CD4-positive, alpha-beta T cell treated with Interleukin-6 for 4 hours (primary cell): ENCODE data around the gene IL22RA1.
A peak's percentile ranks its signal among the peaks of the same experiment; 100 is the strongest.

Experiments
- DNase-seq: peaks from one replicate; pipeline ENCODE4 v3.0.0-alpha.2; 2020; ENCODE audit warnings: mixed read lengths

IL22RA1 gene

DNA sequence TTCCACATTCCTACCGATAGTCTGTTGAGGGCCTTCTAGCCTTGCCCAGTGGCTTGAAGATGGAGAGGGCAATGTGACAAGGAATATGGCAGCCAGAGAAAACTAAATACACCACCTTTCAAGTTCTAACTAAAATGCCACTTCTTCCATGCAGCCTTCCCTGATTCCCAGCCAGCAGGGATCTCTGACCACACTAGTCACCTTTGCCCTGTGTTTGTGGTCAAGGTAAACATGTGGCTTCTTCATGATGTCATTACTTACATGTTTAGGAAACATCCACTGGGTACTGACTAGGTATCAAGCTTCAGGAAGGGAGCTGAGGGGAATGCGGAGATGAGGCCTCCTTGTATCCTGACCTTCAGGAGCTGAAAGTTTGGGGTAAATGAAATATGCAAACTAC lies 22.6 kb upstream of the IL22RA1 start:
- no peak for DNase-seq

GRCh38 chr1:24164004-24164403 lies 21.1 kb upstream of the IL22RA1 start:
- DNase-seq, result no peak

- DNase-seq, result no peak
Measured at GRCh38 chr1:24162201-24162600, 19.3 kb upstream of the IL22RA1 start.

GRCh38 chr1:24161270-24161669 lies 18.3 kb upstream of the IL22RA1 start:
- DNase-seq, result no peak

GRCh38 chr1:24159366-24159765 lies 16.4 kb upstream of the IL22RA1 start:
- no peak for DNase-seq

DNA sequence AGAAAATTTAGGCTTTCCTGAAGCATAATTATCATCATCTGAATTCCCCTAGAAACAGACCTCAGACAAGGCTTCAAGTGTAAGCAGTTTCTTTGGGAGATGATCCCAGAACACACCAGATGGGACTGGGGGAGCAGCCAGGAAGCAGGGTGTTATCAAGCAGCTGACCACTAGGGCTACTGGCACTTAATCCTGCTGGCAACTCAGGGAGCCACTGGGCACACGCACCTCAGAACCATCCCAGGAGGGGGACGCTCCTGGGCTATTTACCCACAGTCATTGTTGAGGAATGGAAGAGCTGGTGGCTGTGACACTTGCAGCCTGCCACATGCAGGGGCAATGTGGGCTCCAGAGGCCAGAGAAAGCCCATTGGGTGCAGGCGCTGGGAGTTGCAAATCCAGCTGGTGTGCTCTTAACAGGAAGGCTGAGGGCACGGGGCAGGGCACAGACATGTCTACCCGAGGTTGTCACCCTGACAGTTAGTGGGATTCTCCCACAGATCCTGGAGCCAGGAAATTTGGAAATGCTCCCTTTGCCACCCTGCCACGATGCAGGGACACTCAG lies 15.1 kb upstream of the IL22RA1 start:
- no peak for DNase-seq

GRCh38 chr1:24156542-24157260 lies 13.8 kb upstream of the IL22RA1 start:
- no peak for DNase-seq

GRCh38 chr1:24155011-24155782 lies 12.3 kb upstream of the IL22RA1 start:
- no peak for DNase-seq

DNA sequence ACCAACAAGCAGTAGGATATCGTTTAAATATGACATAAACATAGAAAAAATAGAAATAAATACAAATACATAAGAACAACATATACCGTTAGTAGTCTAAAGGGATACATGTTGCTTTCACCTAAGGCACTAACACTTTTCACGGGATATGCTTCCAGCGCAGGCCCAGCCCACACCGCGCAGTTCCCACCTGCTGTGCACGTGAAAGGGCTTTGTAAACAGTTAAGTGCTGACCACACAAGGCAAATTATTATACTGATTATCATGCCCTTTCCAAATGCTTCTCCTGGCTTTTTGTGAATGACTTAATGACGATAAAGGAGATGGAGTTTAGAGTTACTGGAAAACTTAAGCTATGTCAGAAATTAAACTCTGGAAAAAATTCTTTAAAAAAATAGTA lies 11.3 kb upstream of the IL22RA1 start:
- DNase-seq, result no peak

DNA sequence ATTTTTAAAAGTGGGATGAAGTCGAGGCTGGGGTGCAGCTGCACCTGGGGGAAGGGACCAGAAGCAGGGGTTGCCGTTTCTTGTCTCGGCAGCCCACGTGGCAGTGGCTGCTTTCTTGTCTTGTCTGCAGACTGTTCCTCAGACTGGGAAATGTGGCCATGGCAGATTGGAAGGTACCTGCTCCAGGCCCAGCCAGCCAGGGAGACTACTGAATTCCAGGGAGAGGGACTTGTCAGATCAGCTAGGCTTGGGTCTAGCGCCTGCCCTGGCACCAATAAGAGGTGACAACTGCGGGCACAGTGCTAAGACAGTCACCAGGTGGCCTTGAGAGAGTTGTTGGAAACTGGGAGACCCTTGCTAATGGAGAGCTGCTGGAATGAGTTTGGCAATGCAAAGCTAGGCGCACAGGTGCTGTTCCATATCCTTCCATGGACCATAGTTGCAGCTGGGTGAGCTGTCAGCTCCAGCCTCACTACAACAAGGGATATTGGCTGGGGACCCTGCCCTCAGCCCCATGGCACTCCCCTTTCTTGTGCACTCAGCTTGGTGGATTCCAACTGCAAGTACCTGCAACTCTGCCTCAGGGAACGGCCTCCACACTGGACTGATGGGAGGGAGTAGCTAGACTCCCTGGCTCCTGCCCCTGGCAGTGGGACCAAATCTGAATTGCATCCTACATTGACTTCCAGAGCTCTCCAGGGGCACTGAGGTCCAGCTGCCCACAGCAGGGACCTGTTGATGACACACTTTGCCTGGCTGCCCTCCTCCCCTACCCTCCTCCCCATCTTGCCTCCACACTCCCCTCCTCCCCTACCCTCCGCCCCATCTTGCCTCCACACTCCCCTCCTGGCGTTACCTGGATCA lies 9.9 kb upstream of the IL22RA1 start:
- no peak for DNase-seq

GRCh38 chr1:24151175-24151533 lies 8.2 kb upstream of the IL22RA1 start:
- DNase-seq, result no peak

GRCh38 chr1:24150234-24151174 lies 7.6 kb upstream of the IL22RA1 start:
- DNase-seq, result peak; percentile 87

DNA sequence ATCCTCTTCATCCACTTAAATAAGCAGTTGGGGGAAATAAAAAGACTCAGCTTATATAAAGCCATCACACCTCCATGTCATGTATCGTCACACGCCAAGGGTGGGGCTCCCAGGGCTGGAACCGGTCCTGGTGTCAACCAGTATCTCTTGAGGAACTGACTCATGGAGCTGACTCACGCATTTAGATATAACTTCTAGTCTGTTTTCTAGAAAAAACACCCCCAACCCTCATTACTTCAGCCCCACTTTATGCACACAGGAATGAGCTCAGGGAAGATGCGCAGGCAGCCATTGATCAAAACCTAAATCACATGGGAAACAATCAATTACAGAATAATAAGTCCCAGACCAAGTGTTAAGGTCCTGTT lies 6.9 kb upstream of the IL22RA1 start:
- DNase-seq, result peak; percentile 46

GRCh38 chr1:24147816-24148215 lies 4.9 kb upstream of the IL22RA1 start:
- DNase-seq, result no peak

DNA sequence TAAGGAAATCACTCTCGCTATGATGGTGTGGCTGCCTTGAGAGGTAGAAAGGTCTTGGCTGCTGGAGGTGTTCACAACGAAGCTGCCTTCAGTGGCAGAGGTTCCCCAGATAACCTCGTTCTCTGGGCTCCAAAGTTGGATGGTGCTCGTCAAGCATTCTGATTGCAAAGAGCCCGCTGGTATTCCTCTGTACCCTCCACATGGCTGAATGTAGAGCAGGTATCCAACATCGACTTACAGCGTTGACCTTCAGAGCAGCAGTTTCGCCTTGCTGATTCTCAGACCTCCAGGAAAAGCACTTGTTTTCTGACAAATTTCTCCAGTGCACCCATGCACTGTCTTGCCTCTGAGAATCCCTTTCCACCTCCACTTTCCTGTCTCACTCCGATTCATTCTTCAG lies 4.3 kb upstream of the IL22RA1 start:
- DNase-seq, result no peak

DNA sequence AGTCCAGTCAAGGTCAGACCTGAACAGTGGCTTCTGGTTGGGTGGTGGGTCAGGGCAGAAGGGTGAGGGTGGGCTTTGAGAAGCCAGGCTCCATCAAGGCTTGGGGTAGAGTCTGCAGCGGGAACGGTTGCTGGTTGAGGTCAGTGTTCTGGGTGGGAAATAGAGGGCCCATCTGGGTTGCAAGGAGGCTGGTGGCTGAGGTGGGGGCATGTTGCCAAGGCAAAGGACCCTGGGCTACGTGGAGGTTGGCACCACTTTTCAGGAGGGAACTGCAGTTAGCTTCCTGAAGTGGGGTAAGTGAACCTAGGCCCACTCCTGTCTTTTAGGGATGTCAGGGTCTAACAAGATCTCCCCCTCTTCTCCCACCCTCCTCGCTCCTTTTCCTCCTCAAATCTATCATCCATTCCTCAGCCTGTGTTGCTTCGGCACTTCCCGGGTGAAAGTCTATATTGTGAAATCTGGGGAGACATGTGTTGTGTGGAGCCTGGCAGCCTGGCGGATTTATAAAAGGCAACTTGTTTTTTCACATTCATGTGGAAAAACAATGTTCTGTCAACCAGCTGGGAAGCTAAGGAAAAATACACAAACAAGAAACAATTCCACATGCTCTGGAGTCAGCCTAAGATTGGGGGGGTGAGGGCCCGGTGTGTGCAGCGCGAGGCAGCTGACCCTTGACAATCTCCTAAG lies 1.5 kb downstream of the IL22RA1 start:
- no peak for DNase-seq

DNA sequence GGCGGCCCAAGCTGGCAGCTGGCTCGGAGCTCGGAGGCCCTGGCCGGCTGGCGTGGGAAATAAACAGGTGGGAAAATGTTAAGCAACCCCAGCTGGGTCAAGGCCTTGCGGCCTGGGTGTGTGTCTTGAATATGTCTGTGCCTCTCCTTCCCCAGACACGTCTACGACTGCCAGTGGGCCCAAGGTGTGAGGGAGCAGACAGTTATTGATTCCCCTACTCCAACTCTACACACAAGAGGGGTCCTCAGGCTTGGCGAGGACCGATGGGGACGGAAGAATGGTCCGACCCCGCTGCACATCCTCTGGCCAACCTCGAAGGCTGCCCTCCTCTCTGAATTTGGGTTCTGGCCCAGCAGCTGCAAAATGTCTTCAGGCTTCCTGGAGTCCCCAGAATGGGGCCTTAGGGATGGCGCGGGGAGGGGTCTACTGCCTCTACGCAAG lies 2.2 kb downstream of the IL22RA1 start:
- DNase-seq, result no peak

DNA sequence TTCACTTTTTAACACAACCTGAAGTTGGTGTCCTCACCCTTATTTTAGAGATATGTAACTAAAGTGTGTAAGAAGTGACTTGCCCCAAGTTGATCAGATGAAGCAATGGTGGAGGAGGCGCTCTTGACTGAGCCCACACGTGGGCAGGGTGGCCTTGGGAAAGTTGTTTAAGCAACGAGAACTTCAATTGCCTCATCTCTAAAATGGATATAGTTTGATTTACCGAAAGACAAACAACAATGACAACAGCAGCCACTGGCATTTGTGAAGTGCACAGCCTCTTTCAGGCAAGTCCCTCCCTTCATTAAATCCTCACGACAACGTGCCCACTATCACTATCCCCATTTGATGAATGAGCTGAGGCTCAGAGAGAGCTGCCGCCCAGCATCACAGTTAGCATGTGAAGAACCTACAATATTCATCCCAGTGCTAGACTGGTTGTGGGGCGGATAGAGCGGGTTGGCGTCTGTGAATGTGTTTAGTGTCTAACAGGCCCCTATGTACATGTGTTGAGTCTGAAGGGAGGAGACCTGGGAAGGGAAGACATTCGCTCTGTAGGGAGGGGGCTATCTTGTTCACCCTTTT lies 3.0 kb downstream of the IL22RA1 start:
- no peak for DNase-seq

DNA sequence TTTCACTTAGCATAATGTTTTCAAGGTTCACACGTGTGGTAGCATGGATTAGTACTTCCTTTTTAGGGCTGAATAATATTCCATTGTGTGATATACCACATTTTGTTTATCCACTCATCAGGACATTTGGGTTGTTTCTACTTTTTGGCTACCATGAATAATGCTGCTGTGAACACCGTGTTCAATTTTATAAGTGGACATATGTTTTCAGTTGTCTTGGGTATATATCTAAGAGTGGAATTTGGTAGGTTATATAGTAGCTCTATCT lies 3.8 kb downstream of the IL22RA1 start:
- no peak for DNase-seq

DNA sequence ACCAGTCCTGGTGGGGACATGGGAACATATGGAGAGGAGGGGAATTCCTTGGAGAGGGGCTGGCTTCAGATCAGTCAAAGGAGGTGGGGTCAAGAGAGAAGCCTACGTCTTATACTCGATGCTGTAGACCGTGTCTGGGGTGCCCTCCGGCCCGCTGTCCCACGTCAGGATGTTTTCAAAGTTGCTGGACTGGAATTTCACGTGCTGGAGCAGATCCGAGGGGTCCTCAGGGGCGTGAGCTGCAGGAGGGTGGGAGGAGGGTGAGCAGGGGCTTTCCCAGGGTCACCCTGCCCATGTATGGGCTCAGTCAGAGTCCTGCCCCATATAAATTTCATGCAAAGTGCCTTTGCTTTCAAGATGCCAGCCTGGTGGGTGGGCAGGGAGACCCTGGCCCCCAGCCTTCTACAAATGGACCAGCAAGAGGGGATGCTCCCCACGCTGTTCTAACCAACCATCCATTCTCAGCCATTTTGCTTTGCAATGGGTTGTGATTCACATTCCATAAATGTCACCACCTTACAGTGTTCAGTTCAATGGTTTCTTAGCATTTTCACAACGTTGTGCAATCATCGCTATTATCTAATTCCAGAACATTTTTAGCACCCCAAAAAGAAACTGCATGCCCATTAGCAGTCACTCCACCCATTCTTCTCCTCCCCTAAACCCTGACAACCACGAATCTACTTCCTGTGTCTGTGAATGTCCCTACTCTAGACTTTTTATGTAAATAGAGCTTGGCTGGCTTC lies 4.3 kb downstream of the IL22RA1 start:
- DNase-seq, result no peak
